Cardiac fibroblast (primary cell): ENCODE data around the gene CACHD1.

Source experiments
- DNase-seq, 2 donors: peaks; one replicate each; pipeline versions ENCODE4 v3.0.0 to v3.0.0-alpha.2; 2010; ENCODE audit warnings: low read depth in 2 of 2
- H3K4me3 ChIP-seq, 2 donors: replicated peaks in 1 of 2; 1 replicate in 1 of 2; 2 replicates in 1 of 2; pipeline ENCODE4 v1.5.1; 2011; ENCODE audit warnings: low read depth in 2 of 2, low read length in 2 of 2, mild to moderate bottlenecking in 2 of 2, moderate library complexity in 1 of 2
- CTCF ChIP-seq: IDR thresholded peaks from one replicate; pipeline ENCODE4 v1.5.1; 2011; ENCODE audit warnings: low read depth, mild to moderate bottlenecking, low read length, inconsistent platforms

The CACHD1 gene

GRCh38 chr1:64535938-64536835 lies 66.3 kb downstream of the CACHD1 start:
- no peak for DNase-seq
- no peak for TF ChIP-seq CTCF
- H3K4me3 ChIP-seq = no peak overlapping the region

GRCh38 chr1:64536836-64537490 lies 67.0 kb downstream of the CACHD1 start:
- no peak overlapping the region for H3K4me3 ChIP-seq
- DNase-seq = no peak
- TF ChIP-seq CTCF = no peak

GRCh38 chr1:64537942-64538341 lies 68.0 kb downstream of the CACHD1 start:
- no peak for TF ChIP-seq CTCF
- H3K4me3 ChIP-seq = no peak overlapping the region
- no peak for DNase-seq

- no peak overlapping the region for H3K4me3 ChIP-seq
- no peak for TF ChIP-seq CTCF
- no peak for DNase-seq
Observed at GRCh38 chr1:64538389-64538788, 68.5 kb downstream of the CACHD1 start.

GRCh38 chr1:64539289-64539688 lies 69.4 kb downstream of the CACHD1 start:
- no peak overlapping the region for H3K4me3 ChIP-seq
- no peak for DNase-seq
- TF ChIP-seq CTCF = no peak

GRCh38 chr1:64539781-64540218 lies 69.9 kb downstream of the CACHD1 start:
- peak; percentile 78 to 88 for DNase-seq
- H3K4me3 ChIP-seq = no peak overlapping the region
- no peak for TF ChIP-seq CTCF
